Activated CD4-positive, CD25-positive, alpha-beta regulatory T cell (primary cell): ENCODE results near the gene BCAR3.

ENCODE experiments used
- DNase-seq, 4 experiments: peaks; one replicate each; lab custom pipeline; 2025; lab: John Stamatoyannopoulos, UW

BCAR3 gene

GRCh38 chr1:93681101-93681988 is at the start of gene BCAR3:
Gene BCAR3, minus strand, starts transcription at chr1:93681837. Its CDS starts 6,907 bp downstream, at chr1:93674930.
- no peak for DNase-seq

GRCh38 chr1:93730621-93731020 is 49.0 kb upstream of the BCAR3 start:
- no peak for DNase-seq

GRCh38 chr1:93729906-93730305 is 48.3 kb upstream of the BCAR3 start:
- no peak for DNase-seq

GRCh38 chr1:93729502-93729901 is 47.9 kb upstream of the BCAR3 start:
- no peak for DNase-seq

GRCh38 chr1:93728480-93729131 is 47.0 kb upstream of the BCAR3 start:
- no peak for DNase-seq

- no peak for DNase-seq
These were observed 42.2 kb upstream of the BCAR3 start for GRCh38 chr1:93723733-93724270.

- no peak for DNase-seq
These were observed 41.5 kb upstream of the BCAR3 start for GRCh38 chr1:93723110-93723509.

- DNase-seq: no peak
These were observed 40.7 kb upstream of the BCAR3 start for GRCh38 chr1:93722081-93723031.

- no peak for DNase-seq
These were observed 39.5 kb upstream of the BCAR3 start for GRCh38 chr1:93720956-93721626.

GRCh38 chr1:93717640-93718039 is 36.0 kb upstream of the BCAR3 start:
- no peak for DNase-seq

GRCh38 chr1:93716941-93717368 is 35.3 kb upstream of the BCAR3 start:
- DNase-seq: no peak

- DNase-seq: no peak
These were observed 34.5 kb upstream of the BCAR3 start for GRCh38 chr1:93716163-93716562.

- no peak for DNase-seq
These were observed 34.0 kb upstream of the BCAR3 start for GRCh38 chr1:93715529-93716126.

GRCh38 chr1:93714356-93714755 is 32.7 kb upstream of the BCAR3 start:
- DNase-seq: no peak

- DNase-seq: no peak
These were observed 31.7 kb upstream of the BCAR3 start for GRCh38 chr1:93713341-93713740.

GRCh38 chr1:93712741-93713140 is 31.1 kb upstream of the BCAR3 start:
- DNase-seq: no peak

- no peak for DNase-seq
These were observed 29.1 kb upstream of the BCAR3 start for GRCh38 chr1:93710499-93711453.

- DNase-seq: no peak
These were observed 27.3 kb upstream of the BCAR3 start for GRCh38 chr1:93708734-93709481.

- DNase-seq: no peak
These were observed 26.3 kb upstream of the BCAR3 start for GRCh38 chr1:93707956-93708355.
